Amniotic epithelial cell (primary cell): ENCODE measurements around the gene SLC1A4.
"Not testable (repeated sequence)": the region's sequence is repeated elsewhere in the genome, so short reads cannot be mapped to it uniquely, and the experiment has no call there.

Experiments
- DNase-seq: peaks from one replicate; pipeline ENCODE4 v3.0.0-alpha.2; 2010; ENCODE audit warnings: low read depth

Gene SLC1A4

DNA sequence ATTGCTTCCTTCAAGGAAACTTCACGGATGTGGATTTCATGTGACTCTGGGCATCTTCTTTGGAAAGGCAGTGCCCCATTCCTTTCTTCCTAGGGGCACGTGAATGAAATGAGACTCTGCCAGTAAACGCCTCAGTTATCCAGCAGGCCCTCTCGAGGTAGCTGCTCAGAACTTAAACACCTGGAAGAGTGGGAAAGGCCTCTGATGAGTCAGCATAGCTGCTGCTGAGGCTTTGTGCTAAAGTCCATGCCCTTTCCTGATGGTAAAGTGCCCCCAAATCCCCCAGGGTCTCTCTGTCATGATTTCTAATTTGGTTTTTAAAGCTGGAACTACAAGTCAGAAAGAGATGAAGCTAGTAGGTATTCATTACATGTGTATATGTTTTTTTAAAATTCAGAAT lies 3.8 kb downstream of the SLC1A4 start:
- no peak for DNase-seq

DNA sequence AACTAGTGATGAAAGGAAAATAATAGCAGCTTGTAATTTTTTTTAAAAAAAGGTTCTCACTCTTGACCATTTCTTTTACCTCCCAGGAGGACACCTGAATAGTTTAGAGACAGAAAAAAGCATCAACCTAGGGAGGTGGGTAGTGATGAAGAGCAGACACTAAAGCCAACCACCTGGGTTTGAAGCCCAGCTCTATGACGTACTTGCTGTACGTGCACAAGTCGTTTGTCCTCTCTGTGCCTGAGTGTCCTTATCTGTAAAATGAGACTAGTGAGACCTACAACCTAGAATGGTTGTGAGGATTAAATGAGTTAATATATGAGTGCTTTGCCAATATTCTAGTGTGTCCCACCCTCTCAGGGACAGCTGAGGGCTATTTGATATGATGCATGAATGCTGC lies 5.8 kb downstream of the SLC1A4 start:
- no peak for DNase-seq

DNA sequence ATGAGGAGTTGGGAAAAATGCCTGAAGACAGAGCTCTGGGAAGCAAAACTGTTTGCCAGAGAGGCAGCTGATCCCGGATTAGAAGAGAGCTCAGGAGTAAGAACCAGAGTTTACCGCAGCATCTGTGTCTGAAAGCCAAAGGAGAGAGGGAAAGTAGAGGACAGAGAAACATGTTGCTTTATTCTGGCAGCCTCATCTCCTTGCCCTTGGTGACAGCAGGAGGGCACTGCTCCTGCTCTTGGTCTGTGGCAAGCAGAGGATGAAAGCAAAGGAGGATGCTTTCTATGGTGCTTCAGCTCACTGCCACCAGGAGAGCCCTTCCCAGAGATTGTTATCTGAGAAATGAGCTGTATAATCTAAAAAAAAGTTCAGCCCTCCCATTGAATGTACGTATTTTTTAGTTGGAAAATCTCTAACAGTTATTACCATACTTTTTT lies 7.7 kb downstream of the SLC1A4 start:
- DNase-seq = peak; percentile 21

DNA sequence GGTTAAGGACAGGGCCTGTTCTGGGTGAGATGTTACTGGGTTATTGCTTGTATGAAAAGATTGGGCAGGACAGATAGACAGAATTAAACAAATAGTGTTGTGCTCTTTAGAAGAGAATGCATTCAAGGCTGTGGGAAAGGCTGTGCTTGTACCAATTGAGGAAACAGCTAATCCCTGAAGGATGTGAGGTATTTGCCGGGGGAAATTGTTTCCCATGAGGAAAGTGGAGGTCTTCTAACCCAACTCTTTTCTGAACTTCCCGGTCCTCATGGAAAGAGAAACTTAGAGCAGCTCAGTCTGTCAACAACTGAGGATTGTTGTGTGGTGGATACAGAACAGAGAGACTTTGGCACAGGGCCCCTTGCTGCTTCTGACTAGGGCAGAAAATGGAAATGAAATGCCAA lies 9.5 kb downstream of the SLC1A4 start:
- DNase-seq = peak; percentile 79

DNA sequence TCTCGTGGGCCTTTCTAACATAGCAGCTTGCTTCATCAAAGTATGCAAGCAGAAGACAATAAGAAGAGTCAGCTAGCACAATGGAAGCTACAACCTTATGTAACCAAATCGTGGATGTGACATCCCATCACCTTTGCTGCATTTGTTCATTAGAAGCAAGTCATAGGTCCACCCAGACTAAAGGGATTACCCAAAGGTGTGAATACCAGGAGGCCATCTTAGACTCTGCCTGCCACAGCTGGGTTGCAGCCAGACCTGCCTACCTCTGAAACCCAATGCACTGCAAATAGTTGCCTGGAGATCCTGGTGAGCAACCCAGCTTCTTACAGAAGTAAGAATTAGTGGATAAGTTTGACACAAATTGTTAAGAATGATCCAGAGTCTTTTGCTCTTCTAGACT lies 10.6 kb downstream of the SLC1A4 start:
- DNase-seq = no peak

DNA sequence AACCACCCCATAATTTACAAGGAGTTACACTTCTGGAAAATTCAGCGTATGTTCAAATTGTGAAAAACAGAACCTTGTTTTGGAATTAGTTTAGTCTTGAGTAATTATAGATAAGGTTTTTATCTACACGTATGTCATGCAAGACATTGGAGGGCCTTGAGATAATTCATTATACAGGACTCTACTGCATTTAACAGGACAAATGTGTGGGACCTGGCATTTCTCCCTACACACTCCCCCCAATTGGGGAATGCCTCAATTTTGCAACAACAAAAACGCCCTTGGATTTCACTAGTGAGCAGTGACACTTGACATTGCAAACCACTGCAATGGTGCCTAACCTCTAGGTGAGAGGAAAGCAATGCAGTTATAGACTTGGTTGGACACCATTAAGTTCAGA lies 11.4 kb downstream of the SLC1A4 start:
- peak; percentile 50 for DNase-seq

DNA sequence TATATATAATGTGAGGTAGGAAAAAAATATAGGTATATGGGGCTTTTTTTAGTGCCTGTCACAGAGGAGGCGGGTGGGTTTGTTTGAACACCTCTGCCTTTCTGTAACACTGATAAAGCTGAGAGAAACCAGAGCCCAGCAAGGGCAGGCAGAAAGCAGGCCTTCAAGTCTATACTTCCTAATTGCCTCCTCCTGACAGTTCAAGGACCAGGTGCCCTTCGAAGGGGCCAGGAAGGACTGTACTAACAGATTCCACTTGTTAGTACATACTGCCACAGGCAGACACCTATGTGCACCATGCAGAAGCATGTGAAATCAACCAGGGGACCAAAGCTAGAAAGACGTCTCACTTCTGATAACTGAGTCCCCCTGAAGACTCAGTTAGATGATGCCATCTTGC lies 13.8 kb downstream of the SLC1A4 start:
- DNase-seq = no peak

DNA sequence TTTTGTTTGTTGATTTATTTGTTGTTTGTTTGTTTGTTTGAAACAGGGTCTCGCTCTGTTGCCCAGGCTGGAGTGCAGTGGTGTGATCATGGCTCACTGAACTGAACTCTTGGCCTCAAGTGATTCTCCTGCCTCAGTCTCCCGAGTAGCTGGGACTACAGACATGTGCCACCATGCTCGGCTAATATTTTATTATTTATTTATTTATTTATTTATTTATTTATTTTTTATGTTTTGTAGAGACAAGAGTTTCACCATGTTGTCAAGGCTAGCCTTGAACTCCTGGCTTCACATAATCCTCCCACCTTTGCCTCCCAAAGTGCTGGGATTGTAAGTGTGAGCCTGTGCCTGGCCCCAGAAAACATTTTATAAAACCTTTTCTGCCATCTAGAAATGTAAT lies 15.0 kb downstream of the SLC1A4 start:
- DNase-seq = not testable (repeated sequence)

DNA sequence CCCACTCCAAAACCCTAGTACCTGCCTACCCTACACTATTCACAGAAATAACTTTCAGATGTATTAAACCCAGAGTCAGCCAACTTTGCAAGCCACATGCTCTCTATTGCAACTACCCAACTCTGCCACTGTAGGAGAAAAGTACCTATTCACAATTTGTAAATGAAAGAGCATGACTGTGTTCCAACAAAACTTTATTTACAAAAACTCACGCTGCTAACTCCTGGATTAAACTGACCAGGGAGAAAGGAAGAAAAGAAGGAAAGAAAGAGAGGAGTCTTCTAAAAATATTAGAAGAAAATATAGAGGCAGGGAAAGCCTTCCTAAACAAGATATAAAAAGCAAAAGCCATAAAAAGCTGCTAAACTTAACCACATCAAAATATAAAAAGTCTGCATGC lies 24.6 kb downstream of the SLC1A4 start:
- no peak for DNase-seq

DNA sequence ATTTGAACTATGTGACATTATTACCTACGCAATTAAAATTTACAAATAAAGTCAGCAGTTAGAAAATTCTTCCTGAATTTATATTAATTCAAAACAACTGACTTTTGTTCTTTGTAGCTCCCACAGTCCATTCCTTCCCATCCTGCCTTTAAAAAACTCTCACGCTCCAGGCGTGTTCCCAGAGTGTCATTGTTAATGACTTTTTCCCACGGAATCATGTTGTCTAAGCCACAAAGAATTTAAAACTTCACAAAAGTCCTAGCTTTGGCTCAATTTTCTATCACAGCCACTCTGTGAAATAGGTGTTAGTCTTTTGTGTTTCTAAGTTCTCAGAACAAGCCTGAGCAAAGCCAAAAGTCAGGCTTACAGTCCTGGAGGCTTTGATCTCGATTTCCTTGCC lies 26.5 kb downstream of the SLC1A4 start:
- no peak for DNase-seq

DNA sequence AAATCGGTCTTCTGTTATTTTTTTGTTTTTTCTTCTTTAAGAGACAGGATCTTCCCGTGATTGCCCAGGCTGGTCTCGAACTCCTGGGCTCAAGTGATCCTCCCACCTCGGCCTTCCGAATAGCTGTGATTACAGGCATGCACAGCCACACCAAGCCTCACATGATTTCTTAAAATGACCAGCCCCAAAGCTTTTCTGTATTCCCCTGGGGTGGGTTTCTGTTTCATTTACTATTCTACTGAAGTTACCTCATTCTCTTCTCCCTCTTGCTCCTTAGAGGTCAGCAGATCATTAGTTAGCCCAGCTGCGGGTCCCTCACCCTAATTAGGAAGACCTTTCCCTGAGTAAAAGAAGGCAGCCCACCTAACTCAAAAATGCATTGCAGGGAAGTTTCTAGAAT lies 27.6 kb downstream of the SLC1A4 start:
- no peak for DNase-seq

DNA sequence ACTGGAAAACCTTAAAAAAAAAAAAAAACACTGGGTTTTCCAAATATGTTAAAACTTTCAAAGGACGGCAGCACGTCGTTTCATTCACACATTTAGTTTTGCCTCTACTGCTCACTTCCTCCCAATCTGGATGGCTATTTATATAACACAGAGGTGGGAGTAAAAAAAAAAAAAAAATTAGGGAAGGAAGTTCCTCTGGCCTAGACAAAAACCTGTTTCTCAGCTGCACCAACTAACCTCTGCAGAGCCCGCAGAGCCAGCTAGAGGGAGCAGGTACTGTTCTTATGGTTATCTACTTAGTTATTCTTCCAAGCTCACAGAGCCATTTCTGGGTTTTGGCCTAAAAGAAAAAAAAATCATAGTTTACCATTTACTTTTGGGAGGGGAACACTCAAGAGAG lies 28.1 kb downstream of the SLC1A4 start:
- no peak for DNase-seq

DNA sequence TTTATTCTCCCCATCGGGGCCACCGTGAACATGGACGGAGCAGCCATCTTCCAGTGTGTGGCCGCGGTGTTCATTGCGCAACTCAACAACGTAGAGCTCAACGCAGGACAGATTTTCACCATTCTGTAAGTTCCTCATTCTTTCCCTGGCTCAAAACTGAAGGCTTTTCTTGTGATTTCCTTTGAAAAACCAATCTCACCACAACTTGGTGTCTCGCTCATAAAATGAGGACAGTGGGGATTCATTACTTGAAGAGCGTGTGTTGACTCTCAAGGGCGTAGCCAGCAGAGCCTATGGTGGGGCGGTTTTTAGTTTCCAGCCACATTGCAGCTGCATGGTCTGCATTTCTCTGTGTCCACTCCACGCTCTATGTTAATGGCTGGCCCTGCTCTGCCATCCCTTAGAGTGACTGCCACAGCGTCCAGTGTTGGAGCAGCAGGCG lies 29.0 kb downstream of the SLC1A4 start:
- DNase-seq = no peak

DNA sequence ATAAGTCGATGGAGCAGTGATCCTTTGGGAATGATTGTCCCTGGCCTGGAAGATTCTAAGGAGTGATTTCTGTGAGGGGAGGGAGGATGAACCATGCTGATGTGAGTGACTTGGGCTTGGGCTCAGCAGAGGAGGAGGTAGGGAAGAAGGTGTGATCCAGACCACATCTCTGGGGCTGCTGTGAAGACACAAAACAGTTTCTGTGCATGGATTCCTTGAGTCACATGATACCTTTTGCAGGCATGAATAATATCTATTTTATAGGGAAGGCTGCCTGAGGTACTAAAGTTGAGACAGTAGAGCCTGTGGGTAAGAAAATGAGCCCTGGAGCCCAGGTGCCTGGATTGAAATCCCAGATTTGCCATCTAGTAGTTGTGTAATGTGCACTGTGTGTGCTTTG lies 29.8 kb downstream of the SLC1A4 start:
- DNase-seq = no peak

DNA sequence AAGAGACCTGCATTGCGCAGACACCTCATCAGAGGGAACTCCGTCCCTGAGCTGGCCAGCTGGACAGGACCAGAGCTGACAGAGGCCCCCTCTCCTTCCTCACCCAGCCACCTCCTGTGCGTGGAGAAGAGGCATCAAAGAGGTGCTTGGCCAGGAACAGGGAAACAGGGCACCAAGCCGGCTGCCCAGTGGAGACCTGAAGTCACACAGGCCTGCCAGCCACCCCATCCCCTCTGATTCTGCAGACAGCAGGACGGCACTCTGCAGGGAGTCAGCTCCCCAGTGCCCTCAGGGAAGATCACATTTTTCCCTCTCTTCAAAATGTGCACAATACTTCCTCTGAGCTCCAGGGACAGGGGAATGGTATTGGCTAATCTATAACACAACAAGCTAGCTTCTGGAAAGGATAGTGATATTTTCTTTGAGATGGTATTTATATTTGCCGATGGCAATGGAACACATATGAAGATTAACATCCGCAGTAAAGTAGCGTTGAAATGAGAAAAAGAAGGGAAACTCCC lies 30.5 kb downstream of the SLC1A4 start:
- DNase-seq = no peak

DNA sequence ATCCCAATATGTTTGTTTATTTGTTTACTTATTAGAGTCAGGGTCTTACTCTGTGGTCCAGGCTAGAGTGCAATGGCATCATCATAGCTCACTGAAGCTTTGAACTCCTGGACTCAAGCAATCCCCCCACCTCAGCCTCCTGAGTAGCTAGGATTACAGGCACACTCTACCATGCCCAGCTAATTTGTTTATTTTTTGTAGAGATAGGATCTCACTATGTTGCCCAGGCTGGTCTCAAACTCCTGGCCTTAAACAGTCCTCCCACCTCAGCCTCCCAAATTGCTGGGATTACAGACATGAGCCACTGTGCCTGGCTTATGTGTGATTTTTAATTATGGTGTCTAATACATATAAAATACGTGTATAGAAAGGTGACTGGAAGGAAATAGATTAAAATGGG lies 31.1 kb downstream of the SLC1A4 start:
- DNase-seq = not testable (repeated sequence)

DNA sequence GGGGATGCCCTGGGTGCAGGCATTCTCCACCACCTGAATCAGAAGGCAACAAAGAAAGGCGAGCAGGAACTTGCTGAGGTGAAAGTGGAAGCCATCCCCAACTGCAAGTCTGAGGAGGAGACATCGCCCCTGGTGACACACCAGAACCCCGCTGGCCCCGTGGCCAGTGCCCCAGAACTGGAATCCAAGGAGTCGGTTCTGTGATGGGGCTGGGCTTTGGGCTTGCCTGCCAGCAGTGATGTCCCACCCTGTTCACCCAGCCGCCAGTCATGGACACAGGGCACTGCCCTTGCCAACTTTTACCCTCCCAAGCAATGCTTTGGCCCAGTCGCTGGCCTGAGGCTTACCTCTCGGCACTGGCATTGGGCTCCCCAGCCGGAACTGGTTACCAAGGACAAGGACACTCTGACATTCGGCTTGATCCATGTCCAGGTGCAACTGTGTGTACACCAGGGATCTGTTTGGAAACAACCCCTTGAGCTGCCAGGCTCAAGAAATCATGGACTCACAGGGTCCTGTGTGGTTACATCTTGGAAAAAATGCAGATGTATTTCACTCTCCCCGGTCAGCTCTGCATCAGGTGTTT lies 31.8 kb downstream of the SLC1A4 start:
- DNase-seq = no peak

DNA sequence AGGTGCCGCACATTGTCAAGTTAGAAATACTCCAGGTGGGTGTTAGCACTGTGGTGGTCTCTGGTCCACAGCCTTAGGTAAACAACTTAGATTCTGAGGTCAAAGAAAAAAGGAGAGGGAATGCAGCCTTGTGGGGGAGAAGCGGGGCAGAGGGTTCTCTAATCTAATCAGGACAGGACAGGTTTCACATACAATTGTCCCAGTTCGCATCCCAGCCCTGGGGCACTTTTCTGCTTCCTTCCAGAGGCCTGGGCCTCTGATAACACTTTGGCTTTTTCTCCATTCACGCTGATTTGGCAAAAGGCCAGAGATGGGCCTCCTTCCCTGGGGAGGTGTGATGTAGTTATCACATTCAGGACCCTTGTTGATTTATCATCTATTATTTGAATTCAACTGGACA lies 32.5 kb downstream of the SLC1A4 start:
- no peak for DNase-seq

DNA sequence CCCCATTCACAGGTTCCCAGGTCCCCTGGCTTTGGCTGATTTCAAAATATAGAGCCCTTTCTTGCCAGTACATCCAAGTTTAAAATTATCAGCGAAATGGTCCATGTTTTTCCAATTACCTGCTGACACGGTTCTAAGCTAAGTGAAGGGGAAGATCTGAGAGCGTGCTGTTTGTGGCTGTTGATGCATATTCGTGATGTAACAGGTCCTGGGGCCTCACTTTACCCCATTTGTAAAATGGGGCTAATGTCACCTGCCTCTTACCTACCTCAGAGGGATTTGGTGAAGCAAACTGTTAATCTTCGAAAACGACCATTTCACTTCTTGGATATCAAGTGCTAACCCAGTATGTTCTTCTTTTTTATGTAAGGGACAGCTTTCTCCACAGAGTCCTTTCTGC lies 33.0 kb downstream of the SLC1A4 start:
- no peak for DNase-seq

DNA sequence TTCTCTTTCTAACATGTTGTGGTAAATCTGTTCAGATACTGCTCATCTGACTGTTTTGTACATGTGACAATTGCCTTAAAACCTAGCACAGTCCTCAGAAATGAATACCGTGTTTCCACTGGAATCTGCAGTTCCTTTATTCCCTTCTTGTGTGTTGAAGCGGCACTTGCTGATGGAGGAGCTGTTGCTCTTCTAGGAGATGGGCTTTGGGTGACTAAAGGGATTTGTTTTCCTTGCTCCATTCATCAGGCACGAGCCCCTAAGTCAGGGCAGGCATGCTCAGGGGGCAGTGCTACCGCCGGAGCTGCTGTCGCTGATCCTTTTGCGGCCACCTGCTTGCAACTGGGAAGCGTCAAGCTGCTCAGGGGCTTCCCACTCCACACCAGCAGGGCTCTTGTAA lies 34.5 kb downstream of the SLC1A4 start:
- DNase-seq = no peak

DNA sequence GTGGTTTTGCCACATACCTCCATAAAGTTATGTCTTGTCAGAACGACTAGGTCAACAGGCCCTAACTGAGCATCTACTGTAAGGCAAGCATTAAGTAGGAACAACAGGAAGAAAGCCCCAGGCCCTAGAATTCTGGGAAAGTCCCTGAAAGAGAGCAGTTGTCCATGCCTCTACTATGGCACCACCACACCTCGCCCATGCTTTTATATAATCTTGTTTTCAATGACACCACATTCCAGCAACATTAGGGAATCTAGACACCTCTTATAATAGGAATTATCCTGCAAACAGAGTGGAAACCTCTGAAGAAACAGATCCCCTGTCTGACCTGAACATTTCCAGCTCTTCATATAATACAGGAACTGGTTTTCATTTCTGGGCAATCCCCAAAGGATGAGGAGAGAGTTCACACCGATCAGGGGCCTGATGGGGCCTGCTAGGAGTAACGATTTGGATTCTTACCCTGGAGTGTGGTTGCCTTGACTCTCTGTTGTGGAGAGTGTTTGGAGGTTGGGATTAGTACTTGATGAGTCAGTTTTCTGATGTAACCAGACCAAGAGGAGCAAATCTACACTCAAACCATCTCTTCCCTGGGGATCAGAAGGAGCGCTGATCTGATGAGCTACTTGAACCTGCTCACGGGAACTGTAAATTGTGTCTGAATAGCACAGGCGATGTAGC lies 35.1 kb downstream of the SLC1A4 start:
- DNase-seq = peak; percentile 74

DNA sequence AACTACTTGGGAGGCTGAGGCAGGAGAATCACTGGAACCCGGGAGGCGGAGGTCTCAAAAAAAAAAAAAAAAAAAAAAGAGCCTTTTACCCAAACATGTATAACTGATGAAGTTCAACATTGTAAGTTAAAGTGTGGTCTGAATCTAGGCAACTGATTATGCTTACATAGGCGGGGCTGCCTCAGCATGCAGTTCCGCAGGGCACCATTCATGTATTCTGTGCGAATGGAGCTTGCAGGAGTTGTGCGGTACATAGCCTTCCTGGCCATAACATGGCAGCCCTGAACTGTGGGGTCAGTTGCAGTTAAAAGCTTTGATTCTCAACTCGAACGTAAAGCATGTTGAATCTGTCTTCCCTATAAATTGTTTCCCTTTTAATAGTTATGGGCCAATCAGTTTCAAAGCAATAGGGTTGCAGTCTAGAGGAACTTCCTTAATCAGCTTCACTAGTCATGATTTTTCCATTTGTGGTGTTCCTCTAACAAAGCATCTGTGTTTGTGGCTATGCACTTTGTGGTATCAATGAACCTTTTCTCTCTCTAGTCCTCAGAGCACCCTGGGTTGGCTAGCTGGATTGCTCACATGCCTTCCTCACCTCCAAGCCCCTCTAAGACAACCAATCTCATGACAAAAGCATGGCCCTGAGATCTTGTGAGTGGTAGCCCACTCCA lies 36.4 kb downstream of the SLC1A4 start:
- no peak for DNase-seq

DNA sequence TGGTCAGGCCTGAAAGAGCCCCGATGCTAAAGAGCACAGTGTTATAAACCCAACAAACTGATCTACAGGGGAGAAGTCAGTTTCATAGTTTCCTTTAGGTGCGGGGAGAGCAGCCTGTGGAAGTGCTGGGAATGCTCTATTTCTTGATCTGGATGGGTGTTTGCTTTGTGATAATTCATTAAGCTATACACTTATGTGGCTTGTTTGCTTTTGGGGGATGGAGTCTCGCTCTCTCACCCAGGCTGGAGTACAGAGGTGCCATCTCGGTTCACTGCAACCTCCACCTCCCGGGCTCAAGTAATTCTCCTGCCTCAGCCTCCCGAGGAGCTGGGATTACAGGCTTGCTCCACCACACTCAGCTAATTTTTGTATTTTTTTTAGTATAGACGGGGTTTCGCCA lies 37.0 kb downstream of the SLC1A4 start:
- DNase-seq = no peak
